ENCODE results near the gene SPACA5.
"Not testable (repeated sequence)": the region's sequence is repeated elsewhere in the genome, so short reads cannot be mapped to it uniquely, and the experiment has no call there.

The SPACA5 gene

DNA sequence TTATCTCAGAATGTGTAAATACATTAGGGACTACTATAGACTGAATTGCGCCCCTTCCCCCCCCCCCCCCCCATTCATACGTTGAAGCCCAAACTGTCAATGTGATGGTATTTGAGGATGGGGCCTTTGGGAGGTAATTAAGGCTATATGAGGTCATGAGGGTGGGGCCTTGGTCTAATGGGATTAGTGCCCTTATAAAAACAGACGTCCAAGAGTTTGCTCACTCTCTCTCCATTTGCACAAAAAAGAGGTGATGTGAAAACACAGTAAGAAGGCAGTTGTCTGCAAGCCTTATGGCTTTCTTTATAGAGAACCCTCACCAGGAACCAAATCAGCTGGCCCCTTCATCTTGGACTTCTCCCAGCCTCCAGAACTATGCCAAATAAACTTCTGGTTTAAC lies 15.3 kb downstream of the SPACA5 start:
- no peak for DNase-seq

DNA sequence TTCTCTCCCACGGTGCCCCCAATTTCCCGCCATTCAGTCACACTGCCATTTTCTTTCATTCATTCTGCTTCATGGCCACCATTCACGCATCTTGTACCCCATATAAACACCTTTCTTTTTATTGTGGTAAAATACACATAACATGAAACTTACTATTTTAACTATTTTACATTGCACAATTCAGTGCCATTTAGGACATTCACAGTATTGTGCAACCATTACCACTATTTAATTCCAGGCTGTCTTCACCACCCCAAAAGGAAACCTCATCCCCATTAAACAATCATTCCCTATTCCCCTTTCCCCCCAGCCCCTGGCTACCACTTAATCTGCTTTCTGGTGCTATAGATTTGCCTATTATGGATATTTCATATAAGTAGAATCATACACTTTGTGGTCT lies 15.9 kb downstream of the SPACA5 start:
- no peak for DNase-seq

DNA sequence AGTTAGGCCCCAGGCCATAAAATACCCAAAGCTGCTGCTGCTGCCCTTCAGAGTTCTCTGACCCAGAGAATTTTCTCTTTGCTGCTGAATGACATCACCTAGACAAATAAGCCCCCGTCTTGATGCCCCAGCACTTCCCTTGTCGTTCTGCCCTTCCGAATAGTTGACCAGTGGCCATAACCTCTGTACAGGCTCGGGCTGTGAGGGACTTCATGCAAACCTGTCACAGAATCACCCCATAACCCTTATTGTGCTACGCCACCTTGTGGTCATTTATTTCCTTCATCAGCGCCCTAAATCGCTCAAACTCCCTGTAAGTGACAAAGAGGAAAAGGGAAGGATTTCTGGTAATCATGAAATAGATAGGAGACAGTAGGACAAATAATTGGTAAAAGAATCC lies 18.8 kb downstream of the SPACA5 start:
- no peak for DNase-seq

DNA sequence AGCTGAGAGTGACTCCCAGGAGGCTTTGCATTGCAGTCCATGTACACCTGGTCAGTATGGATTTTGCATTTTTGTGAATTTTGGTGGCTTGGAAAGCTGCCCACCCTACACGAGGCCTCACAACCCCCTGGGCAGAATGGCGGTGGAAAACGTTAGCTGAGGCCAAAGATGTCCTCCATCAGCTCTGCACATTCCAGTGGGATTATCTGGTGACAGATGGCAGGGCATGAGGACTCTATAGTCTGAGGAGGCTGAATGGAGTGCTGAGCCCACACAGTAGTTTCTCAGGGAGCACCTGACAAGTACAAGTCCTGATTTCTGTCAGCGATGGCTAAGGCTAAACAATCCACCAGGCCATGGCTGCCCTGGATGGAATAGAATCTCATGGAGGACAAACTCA lies 20.8 kb downstream of the SPACA5 start:
- DNase-seq: not testable (repeated sequence)

DNA sequence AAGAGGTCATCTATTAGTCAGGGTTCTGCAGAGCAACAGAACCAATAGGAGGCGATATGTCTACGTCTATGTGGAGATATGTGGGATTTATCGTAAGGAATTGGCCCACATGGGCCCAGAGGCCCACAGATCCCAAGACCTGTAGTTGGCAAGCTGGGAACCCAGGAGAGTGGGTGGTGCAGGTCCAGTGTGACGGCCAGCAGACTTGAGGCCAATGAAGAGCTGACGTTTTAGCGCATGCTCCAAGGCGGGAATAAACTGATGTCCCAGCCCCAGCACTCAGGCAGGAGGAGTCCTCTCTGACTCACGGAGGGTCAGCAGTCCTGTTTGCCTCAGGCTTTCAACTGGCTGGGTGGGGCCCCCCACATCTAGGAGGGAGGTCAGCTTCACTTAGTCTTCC lies 21.3 kb downstream of the SPACA5 start:
- DNase-seq: no peak

DNA sequence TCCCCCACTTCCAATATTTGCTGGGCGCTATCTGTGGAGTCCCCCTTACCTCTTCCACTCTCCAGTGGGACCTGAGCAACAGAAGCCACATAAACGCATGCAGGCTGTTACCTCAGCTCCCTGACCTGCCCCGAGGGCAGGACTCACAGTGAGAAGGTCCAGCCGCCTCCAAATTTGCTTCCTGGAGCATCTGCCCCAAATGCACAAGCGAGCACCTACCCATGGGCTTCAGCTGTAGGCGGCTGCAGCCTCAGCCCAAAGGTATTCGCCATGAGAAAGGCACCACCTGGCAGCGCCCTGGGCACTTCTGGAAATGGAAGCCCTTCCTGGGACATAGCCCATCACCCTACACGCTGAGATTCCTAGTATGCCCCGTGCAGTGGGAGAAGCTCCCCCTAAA lies 23.4 kb downstream of the SPACA5 start:
- DNase-seq: no peak

DNA sequence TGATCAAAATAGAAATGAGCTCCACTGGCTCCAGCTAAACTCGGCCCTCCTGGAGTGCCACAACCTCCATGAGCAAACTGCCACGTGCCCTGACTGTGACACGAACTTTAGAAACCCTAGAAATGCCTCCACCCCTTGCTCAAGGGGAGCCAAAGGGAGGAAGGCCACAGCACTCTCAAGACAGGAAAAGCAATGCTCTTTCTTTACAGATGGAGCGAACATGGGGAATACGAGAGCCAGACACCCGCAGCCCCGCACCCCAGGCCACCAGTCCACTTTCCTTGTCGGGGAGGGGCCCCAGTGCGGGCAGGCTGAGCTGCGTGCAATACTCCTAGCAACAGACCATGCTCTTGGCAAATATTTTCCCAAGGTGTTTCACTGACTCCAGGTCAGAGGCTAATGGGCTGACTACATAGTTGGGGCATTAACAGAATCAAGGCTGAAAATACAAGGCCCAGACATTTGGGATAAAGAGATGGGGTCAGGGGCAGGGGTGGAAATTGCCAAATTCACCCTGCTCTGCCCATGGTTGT lies 23.9 kb downstream of the SPACA5 start:
- DNase-seq: not testable (repeated sequence)

DNA sequence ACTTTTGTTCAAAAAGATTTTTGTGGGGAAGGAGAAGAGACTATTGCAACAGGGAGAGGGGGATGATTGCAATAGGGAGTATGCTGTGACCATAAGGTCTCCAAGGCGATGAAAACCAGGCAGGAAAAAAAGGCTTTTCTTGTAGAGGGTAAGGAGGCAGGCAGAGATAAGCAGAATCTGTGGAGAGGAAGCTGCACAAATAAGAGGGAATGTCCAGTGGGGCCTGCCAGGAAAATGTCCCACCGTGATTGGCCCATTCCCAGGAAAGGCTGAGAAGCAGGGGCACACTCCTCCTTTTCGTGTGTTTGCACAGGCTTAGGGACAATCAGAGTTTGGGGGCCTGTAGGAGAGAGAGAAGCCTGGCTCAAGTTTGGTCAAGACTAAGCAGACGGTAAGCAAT lies 29.1 kb downstream of the SPACA5 start:
- no peak for DNase-seq

DNA sequence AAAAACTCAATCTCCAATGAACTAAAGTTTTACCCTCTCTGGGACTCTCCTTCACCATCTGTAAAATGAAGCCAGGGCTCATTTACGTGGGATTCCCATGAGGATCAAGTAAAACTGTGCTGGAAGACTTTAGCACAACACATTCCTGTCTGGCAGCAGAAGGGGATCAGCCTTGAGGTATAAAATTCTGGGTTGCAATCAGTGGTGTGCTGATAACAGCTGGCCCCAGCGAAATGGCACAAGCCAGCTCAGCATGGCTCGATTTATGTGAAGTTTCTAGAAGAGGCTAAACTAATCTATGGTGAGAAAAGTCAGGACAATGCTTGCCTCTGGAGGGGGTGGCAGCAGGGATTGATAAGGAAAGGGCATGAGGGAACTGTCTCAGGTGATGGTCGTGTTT lies 36.3 kb downstream of the SPACA5 start:
- DNase-seq: no peak

DNA sequence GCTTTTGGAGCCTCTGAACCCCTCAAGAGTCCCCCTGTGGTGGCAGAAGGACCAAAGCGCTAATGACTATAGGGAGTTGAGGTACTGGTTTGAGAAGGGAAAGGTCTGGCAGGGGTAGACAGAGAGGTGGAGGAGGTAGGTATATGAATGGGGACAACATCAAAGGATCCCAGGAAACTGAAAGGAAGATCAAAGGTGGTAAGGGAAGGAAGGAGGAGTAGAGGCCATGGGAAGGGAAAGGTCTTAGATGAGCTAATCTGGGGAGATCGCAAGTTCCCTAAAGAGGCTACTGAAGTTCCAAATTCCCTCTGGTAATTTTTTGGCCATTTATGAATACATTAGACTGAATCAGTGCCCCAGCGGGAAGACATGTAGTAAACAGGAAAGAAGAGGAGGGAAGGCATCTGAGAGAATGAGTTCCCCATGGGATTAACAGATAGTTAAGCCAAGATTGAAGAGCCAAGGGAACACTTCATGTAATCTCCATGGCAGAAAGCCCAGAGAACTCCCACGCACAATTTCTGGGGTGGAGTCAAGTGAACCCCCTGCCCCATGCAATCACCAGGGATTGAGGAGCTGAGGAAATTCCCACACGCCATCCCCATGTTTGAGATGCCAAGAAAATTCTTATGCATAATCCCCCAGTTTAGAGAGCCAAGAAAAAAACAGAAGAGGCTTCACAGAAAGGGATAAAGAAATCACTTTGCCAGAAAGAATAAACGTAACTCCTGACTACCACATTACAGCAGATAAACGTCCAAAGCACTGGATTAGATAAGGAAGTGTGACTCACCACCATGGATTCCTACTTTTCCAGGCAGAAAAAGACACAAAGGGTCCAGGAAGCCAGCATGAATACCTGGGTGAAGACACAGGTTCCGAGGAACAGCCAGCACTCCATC lies 38.9 kb downstream of the SPACA5 start:
- no peak for DNase-seq

DNA sequence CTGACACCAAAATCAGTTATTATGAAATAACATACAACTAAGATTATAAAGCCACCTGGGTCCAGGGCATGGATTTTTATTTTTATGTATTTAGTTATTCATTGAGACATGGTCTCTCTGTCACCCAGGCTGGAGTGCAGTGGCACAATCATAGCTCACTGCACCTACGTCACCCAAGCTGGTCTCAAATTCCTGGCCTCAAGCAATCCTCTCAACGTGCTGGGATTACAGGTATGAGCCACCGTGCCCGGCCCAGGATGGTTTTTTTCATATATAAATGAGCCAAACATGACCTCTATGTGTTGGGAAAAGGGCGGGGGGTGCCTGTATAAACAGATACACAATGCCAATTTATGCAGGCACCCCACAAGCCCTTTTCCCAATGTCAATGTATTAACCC lies 40.1 kb downstream of the SPACA5 start:
- no peak for DNase-seq

DNA sequence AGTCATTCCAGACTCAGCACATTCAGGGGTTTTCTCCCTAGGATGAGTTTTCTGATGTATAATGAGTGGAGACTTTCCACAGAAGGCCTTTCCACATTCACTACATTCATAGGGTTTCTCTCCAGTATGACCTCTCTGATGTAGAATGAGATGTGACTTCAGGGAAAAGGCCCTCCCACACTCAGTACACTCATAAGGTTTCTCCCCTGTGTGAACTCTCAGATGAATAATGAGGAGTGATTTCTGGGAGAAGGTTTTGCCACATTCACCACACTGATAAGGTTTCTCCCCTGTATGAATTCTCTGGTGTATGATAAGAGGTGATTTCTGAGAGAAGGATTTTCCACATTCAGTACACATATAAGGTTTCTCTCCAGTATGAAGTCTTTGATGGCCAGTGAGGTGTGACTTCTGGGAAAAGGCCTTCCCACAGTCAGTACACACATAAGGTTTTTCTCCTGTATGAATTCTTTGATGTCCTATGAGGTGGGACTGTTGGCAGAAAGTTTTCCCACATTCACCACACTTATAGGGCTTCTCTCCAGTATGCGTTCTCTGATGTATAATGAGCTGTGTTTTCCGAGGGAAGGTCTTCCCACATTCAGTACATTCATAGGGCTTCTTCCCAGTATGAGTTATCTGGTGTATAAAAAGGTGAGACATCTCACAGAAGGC lies 52.0 kb downstream of the SPACA5 start:
- DNase-seq: no peak

DNA sequence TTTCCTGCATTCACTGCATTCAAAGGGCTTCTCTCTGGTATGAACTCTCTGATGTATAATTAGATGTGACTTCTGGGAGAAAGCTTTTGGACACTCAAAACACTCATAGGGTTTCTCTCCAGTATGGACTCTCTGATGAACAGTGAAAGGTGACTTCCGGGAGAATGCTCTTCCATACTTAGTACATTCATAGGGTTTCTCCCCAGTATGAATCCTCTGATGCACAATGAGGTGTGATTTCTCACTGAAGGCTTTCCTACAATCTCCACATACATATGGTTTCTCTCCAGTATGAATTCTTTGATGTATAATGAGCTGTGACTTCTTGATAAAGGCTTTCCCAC lies 52.5 kb downstream of the SPACA5 start:
- no peak for DNase-seq
